Fibroblast of skin of back (primary cell): ENCODE results near the gene REEP2. TPM values are rescaled to one million over a fixed set of nuclear protein-coding genes. Genes with fewer than 3 reads are reported as not detected.
A peak's percentile ranks its signal among the peaks of the same experiment; 100 is the strongest.
"Not testable (repeated sequence)": the region's sequence is repeated elsewhere in the genome, so short reads cannot be mapped to it uniquely, and the experiment has no call there.

Experiments
- DNase-seq: peaks from one replicate; pipeline ENCODE4 v3.0.0-alpha.2; 2013
- polyA plus RNA-seq, 2 experiments: library from polyadenylated mRNA; unstranded; fragments of 120-200 nt; gene quantifications; one replicate each; pipeline ENCODE4 v1.2.1, GENCODE V29; 2013; ENCODE audit not compliant: insufficient read length in 2 of 2

Gene REEP2
- polyA plus RNA-seq (2013, experiment 1 of 2; ENCODE audit: insufficient read length): 9.6 TPM
- 12.5 TPM for polyA plus RNA-seq (2013, experiment 2 of 2; ENCODE audit: insufficient read length)

GRCh38 chr5:138438724-138439476 lies at the start of gene REEP2:
Gene REEP2 (plus strand): TSS chr5:138439057. CDS start chr5:138439209, 152 bp downstream.
- peak; percentile 51 for DNase-seq

GRCh38 chr5:138389332-138389731 lies 49.5 kb upstream of the REEP2 start:
- no peak for DNase-seq

DNA sequence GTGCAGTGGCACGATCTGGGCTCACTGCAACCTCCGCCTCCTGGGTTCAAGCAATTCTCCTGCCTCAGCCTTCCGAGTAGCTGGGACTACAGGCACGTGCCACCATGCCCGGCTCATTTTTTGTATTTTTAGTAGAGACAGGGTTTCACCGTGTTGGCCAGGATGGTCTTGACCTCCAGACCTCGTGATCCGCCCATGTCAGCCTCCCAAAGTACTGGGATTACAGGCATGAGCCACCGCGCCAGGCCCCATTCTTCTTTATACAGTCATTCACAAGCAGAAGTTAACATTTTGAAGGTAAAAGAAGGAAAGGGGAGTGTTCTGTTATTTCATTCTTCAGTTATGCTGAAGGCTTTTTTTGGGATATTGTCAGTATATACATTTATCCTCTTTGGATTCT lies 48.9 kb upstream of the REEP2 start:
- not testable (repeated sequence) for DNase-seq

GRCh38 chr5:138391859-138392386 lies 46.9 kb upstream of the REEP2 start:
- DNase-seq: no peak

DNA sequence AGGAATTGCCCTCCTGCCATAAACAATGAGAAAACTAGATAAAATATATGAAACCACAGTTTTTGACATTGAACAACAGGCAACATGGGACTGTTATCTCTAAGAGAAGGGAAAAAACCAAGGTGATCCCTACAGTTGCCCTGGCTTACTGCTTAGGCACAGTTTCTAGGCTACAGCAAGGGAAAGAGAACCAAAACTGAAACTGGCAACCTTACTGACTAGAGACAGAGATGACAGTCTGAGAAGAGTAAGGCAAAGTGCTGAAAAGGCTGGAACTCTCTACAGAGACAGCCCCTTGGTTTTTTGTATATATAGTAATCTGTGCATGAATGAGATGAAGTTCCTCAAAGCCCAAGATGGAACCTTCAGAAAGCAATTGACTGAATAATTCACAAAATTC lies 36.2 kb upstream of the REEP2 start:
- no peak for DNase-seq

DNA sequence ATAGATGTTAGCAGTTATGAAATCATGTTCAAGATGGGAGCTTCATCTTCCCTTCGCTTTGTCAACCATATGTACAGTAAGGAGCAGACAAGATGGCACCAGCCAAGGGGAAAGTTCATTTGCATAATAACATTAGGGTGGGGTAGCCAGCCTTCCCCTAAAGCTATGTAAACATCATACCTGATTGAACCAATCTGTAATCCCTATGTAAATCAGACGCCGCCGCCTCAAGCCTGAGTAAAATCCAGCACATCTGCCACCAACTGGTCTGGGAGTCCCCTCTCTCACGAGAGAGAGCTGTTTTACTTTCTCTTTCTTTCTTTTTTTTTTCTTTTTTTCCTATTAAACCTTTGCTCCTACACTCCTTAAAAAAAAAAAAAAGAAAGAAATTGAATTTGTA lies 30.8 kb upstream of the REEP2 start:
- no peak for DNase-seq

DNA sequence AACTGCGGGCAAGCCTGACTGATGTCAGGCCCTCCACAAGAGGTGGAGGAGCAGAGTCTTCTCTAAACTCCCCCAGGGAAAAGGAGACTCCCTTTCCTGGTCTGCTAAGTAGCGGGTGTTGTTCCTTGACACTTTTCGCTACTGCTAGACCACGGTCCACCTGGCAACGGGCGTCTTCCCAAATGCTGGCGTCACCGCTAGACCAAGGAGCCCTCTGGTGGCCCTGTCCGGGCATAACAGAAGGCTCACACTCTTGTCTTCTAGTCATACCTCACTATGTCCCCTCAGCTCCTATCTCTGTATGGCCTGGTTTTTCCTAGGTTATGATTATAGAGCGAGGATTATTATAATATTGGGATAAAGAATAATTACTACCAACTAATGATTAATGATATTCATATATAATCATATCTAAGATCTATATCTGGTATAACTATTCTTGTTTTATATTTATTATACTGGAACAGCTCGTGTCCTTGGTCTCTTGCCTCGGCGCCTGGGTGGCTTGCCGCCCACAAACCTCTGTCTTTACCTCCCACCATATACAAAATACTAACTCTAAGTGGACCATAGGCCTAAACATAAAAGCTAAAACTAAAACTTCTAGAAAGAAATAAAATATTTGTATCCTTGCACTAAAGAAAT lies 27.7 kb upstream of the REEP2 start:
- peak; percentile 15 for DNase-seq

- DNase-seq: no peak
Measured at GRCh38 chr5:138418444-138418843, 20.4 kb upstream of the REEP2 start.

DNA sequence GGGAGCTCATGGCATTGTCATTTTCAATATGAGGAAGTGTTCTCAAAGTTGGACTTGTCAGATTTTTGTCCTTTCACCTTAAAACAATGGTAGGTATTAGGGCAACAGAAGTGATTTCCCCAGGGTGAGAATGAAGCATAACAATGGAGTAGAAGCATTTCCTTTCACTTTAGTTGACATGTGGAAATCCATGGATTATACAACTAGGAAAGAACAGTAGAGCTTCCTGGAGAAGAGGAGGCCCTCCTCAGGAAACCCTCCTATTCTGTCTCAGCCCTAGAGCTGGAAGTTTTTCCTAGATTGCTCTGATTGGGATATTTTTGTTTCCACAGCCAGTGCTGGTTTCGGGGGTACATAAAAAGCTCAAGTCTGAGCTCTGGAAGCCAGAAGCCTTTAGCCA lies 13.8 kb upstream of the REEP2 start:
- no peak for DNase-seq

DNA sequence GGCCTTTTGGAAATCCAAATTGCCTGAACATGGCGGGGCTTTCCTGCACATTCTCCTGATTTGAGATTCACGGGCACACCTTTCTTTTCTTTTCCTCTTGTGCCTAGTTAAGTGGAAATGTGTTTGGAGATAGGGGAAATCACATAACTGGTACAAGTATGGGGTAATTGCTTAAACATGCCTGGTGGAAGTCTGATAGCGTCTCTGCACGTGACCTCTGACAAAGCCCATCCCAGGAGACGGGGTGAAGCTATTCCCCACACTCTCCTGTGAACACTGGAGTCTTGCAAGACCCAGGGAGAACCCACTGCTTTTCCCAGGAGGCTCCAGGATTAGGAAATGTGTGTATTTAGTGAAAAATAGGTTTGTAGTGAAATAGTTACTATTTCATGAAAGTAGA lies 2.9 kb upstream of the REEP2 start:
- DNase-seq: no peak

GRCh38 chr5:138438003-138438723 lies 694 bp upstream of the REEP2 start:
- no peak for DNase-seq

DNA sequence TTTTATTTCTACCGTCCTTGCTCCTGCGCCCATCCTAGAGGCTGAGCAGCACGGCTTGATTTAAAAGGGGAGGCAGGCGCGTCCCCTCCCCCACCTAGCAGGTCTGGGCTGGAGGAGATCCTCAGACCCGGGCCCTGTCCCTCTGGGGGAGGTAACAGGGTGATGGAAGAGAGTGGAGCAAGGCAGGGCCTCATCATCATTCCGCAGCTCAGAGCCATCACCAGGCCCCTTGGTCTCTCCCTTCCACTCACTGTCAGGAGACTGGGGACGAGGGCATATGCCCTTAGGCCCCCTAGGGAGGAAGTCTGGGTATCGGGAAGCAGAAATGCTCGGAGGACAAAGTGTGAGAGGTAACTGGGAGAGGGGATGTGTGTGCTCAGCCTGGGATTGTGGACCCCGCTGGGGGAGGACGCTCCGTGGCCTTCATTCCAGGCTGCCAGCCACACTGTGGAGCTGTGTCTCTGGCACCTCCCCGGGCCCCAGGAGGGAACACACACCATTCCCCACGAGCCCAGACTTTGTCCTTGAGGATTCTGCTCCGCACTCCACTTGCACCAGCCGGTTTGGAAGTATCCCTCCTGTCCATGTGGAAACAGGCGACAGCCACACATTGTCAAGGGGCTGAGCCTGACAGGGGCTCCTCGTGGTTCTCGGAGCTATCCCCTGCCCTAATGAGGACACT lies 761 bp downstream of the REEP2 start:
- DNase-seq: peak; percentile 12

DNA sequence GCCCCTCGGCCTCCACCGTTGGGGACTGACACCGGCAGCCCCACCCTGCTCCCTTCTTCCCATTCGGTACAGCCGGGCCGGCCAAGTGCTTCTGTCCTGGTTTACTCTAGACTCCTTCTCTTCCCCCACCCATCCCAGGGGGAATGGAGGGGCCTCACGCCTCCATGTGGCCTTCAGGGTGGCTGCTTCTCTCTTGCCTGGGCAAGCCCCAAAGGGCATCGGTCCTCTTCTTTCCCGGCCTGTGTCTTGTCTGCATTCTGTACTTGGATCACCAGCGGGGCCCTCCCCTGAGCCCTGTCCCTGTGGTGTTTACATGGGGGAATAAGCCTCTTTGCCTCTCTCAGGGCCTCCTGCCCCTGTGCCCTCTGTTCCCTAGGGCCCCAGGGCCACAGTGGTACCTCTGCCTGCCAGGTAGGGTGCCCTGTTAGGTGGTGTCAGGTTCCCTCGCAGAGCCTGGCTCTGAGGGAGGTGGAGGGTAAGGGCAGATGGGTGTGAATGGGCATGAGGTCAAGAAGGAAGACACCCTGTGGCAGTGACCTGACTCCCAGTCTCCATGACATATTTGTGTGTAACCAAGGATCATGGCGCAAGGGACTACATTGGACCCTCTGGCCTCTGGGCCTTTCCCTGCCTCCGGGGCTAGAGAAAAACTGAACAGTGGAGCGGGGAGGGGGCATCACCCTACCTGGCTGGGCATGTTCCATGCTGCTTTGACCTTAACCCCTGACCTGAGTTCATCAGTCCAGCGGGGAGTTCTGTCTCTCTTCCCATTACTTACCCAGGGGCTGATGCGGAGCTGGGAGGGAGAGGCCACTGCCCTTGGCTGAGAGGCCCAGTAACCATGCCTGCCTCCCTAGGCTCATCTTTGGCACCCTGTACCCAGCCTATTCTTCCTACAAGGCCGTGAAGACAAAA lies 1.6 kb downstream of the REEP2 start:
- no peak for DNase-seq

GRCh38 chr5:138441221-138441620 lies 2.4 kb downstream of the REEP2 start:
- no peak for DNase-seq

DNA sequence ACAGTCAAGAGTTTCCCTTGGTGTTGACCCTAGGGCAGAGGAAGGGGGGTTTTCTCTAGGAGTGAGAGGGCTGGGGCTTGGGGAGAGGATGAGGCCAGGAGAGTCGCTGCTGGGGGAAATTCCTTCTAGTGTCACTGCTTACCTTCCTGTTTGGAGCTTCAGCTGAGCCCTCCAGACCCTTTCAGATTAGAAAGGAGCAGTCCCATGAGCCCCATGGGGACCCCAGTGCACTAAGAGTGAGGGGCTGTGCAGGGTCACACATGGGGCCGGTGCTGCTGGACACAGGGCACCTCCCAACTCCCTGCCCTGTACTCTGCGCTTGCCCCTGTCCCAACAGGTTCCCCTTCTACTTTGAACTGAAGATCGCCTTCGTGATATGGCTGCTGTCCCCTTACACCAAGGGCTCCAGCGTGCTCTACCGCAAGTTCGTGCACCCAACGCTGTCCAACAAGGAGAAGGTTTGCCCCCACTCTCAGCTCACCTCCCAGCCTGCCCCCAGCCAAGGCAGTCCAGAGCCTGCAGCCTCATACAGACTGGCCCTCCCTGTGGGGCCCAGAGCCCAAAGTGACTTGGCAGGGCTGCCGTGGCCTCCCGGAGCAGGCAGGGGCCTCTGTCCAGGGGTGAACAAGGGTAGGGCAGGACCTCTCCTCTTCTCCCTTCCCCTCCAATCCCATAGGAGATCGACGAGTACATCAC lies 5.4 kb downstream of the REEP2 start:
- DNase-seq: no peak

DNA sequence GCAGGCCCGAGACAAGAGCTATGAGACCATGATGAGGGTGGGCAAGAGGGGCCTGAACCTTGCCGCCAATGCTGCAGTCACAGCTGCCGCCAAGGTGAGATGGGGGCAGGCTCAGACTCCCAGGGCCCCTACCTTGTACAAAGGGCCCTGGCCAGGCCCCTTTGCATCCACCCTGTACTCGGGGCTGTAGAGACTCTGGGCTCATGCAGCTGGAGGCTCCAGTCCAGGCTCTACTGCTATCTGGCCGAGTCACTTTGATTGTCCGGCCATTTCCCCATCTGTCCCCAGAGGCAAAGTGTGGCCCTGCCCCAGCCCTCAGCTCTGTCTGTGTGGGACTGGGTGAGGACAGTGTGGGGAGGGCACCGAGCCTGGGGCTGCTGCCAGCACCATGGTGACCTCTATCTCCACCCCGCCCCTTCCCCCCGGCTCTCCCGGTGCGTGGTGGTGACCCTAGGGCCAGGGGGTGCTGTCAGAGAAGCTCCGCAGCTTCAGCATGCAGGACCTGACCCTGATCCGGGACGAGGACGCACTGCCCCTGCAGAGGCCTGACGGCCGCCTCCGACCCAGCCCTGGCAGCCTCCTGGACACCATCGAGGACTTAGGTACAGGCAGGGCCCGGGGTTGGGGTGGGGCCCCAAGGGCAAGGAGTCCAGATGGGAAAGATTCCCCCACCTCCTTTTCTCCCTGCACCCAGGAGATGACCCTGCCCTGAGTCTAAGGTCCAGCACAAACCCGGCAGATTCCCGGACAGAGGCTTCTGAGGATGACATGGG lies 6.1 kb downstream of the REEP2 start:
- no peak for DNase-seq

DNA sequence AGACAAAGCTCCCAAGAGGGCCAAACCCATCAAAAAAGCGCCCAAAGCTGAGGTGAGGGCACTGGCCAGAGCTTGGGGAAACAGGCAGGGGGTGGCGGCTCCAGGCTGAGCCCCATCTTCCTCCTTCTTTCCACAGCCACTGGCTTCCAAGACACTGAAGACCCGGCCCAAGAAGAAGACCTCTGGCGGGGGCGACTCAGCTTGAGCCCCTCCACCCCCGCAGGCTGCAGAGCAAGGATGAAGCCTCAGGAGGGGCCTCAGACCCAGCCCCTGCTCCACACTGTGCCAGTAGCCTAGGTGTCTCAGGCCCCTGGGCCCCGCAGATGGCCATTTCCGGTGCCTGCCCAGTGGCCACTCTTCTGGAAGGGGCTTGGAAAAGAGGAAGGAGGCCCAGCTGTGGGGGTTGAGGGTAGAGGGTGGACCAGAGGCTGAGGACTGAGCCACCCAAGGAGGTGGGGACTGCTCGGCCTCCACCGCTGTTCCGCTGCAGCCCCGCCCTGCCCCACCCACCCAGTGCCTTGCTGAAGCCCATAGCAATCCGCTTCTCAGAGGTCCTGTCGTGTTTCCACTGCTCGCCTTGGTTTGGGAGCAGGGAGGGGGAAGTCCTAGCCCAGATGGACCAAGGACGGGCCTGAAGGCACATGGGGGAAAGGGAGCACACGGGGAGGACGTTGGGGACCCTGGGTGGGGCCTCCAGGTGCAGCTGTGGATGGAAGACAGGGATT lies 6.9 kb downstream of the REEP2 start:
- no peak for DNase-seq

- no peak for DNase-seq
Measured at GRCh38 chr5:138448070-138448469, 9.2 kb downstream of the REEP2 start.
